IPS-11a (cell line): Measurements from ENCODE around the gene UBE2O.

ENCODE experiments used
- H3K4me3 ChIP-seq: one replicate; pipeline ENCODE4 v1.5.1; 2013; ENCODE audit warnings: low read depth, low read length, control low read depth

Gene UBE2O

DNA sequence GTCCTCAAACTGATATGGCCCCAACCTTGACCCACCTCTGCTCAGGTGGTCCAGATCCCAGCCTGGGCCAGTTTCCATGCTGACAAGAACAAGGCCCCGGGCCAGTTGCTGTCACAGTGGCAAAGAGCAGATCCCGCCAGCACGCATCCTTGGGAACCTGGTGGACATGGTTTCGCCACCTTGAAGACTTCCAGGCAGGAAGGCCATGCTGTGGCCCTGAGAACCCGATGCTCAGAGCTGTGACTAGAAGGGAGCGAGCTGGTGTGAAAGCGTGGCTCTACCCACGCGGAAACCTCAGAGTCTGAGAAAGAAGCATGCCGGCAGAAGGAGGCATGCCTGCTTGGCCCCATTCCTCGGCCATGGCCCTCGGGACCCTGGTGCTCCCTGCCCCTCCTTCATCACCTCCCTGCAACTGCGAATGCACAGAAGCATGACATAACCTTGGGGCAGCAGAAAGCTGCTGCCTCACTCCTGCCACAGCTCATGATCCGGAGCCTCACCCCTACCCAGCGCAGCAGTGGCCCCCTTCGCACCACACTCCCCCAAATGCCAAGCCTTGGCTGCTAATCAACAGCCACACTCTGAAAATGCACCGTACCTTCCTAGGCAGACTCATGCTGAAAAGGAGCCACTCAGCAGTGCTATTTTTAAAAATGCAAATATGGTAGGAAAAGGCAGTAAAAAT lies 33.2 kb downstream of the UBE2O start:
- H3K4me3 ChIP-seq: no peak overlapping the region

DNA sequence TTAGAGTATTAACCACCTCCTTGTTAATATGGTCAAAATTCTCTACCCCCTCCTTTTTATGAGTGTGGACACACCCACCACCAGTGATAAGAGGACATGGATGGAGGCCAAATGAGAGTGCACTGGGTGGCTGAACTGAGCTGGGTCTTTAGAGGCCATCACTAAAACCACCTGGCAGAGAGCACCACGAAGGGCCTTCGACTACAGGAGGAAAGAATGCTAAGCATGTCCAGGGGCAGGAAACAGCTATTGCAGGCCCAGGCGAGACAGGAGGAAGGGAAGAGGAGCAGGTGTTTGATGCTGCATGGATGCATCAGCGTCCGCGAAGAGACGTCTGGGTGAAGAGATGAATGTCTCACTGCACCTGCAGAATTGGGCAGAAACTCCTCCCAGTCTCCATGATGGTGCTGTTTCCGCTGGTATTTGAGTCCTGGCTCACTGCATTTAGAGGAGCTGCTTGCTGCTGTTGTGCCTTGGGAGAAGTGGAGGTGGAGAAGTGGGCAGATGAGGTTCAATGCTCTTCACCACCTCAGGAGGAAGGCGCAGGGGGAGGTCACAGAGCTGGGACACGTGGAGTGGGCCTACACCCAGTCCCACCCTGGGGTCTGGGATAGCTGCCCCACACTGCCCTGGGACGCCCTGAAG lies 35.3 kb downstream of the UBE2O start:
- no peak overlapping the region for H3K4me3 ChIP-seq

DNA sequence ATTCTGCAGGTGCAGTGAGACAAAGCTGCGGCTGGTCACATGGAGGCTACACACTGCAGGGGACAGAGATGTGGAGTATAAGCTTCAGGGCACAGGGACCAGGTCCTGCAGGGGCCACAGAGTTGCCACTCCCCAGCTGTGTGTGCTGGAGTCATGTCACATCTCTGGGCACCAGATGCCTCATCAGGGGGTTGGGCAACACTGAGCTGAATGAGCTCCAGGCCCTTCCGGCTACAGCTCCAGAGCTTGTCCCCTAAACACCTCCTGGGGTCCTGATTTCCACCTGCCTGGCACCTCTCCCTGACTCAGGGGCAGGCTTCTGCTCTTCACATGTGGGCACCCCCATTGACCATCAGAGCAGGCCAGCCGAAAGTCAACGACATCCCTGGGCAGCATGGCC lies 36.1 kb downstream of the UBE2O start:
- no peak overlapping the region for H3K4me3 ChIP-seq

DNA sequence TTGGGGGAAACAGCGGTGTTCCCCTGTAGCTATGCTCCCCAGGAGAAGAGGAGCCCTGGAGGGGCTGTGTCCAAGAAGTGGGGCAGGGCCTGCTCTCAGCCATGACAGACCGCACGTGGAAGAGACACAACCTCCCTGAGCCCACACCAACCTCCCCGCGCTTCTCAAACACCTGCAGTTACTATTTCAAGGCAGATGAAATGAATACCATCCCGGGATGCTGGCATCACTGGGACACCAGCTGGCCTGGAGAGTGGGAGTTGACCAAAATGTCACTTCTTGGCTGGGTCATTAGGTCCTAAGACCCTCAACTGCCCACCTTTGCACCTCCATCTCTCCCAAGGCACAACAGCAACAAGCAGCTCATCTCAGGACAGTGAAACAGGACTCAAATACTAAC lies 36.5 kb downstream of the UBE2O start:
- H3K4me3 ChIP-seq: no peak overlapping the region

DNA sequence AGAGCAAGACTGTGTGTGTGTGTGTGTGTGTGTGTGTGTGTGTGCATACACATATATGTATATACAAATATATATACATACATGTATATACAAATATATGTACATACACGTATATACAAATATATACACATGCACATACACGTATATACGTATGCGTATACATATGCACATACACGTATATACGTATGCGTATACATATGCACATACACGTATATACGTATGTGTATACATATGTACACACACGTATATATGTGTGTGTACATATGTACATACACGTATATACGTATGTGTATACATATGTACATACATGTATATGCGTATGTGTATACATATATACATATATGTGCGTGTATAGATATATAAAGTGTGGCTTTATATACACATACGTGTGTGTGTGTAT lies 37.2 kb downstream of the UBE2O start:
- H3K4me3 ChIP-seq: no peak overlapping the region

DNA sequence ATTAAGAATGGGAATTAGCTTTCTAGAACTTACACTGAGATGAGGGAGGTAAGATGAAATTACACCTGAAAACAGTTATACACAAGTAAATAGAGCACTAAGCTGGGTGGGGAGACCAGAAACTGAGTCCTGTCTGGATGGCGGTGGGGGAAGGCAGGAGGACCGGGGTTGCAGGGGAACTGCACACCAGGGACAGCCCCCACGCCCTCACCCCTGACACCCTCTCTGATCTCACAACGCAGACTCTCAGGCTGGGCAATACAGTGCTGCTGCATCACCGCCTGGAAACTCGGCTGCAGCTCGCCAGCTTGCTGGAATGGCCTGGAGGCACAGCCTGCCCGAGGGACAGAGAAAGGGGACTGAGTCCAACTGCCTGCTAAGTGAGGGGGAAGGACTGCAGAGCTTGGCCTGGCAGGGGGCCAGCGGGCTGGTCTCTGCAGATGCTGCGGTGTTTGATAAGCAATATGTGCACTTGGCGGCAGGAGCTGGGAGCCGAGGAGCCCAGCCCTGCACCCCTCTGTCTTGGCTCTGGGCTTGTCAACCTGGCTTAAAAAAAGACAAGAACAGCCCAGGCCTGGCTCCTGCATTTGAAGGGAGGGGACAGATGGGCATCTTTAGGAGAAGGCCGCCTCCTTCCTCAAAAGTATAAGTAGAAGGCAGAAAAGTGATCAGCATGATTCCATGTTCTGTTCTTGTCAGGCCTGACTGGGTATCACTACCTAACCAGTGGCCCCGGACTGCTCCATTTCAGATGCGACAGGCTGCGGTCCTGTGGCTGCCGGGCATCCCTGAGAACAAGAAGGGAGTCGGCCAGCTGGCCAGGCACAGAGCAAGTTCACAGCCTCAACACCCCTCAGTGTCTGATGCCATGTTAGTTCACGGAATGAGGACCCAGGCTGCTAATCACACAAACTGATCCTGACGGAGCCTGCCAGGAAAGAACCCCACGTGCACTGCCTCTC lies 38.3 kb downstream of the UBE2O start:
- H3K4me3 ChIP-seq: no peak overlapping the region

DNA sequence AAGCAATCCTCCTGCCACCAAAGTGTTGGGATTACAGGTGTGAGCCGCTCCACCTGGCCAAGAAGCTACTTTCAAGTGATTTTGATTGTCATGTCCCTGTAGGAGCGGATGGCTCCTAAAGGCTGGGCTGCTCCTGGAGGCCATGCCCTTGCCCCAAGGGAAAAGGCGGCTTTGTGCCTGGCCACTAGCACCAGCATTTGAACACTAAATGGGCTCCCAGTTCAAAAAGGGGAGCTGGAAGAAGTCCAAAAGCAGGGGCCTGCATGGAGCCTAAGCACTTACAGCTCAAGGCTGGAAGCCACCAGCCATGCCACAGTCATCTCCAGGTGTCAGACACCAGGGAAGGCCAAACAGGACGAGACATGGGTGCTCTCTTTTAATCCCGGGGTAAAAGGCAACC lies 41.7 kb downstream of the UBE2O start:
- no peak overlapping the region for H3K4me3 ChIP-seq

DNA sequence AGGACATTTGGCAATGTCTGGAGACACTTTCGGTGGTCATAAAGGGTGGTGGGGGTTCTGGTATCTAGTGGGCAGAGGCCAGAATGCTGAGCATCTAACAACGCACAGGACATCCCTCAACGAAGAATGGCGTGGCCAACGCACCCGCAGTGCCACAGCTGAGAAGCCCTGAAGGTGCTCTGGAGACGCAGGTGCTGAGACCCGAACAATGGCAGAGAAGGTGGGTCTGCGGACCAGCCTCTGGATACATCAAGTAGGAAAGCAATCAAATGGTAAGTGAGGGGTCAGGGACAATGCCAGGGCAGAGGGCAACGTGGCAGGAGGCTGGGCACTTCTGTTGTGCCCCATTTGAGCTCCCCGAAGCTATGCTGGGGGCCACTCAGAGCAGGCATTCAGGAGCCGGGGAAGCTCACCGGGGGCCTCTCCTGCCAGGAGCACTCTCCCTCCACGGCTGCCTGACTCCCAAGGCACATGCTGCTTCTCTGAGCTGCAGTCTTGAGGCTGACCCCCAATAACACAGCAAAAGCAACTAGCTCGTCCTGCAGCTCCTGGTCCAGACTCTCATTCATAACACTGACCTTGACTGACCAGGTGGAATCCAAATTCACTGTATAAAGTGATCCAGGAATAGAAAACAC lies 42.5 kb downstream of the UBE2O start:
- H3K4me3 ChIP-seq: no peak overlapping the region

DNA sequence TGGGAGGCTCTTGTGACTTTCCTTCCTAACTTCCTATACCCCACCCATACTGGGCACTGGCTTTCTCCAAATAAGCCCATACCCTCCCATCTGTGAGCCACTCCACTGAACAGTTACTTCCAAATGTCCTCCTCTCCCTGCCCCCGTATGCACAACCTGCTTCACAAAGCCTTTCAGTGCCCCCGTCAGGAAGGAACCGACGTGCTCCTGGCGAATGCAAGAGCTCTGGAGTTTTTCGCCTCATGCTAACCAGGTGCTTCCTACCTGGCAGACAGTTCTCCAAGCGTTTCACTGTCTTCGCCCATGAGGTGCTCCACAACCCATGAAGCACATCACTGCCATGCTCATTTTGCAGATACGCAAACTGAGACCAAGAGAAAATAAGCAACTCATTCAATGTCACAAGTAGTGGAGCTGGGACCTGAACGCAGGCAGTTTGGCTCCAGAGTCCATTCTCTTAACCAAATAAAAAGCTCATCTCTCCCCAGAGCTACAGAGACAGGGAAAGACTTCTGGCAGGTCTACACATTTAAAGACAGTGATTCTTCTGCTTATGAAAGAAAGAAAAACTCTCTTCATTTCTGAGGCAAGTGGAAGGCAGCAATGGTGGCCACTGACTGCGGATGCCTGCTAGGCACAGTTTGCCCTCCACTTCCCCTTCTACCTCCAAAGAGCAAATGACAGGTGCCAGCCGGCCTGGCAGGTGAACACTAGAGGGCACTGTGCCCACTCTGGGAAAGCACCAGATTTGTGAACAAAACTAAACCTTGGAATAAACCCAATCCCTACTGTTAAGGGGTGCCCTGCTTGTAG lies 44.7 kb downstream of the UBE2O start:
- H3K4me3 ChIP-seq: no peak overlapping the region

DNA sequence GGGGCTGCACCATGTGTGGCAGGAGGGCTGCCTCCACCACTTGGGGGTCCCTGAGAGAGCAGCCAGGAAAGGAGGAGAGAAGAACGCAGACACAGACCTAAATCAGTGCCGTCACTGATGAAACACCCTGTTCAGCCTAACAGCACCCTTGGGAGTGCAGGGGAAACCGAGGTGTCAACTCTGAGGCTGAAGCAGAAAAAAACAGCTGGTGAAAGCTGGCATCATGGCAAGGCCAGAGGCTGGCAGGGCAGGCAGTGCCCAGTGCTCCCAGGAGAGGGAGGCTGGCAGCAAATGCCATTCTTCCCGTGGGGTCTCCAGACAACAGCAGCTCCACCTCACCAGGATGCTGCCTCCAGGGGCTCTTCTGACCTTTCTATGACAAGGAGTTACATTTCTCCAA lies 45.4 kb downstream of the UBE2O start:
- H3K4me3 ChIP-seq: no peak overlapping the region

DNA sequence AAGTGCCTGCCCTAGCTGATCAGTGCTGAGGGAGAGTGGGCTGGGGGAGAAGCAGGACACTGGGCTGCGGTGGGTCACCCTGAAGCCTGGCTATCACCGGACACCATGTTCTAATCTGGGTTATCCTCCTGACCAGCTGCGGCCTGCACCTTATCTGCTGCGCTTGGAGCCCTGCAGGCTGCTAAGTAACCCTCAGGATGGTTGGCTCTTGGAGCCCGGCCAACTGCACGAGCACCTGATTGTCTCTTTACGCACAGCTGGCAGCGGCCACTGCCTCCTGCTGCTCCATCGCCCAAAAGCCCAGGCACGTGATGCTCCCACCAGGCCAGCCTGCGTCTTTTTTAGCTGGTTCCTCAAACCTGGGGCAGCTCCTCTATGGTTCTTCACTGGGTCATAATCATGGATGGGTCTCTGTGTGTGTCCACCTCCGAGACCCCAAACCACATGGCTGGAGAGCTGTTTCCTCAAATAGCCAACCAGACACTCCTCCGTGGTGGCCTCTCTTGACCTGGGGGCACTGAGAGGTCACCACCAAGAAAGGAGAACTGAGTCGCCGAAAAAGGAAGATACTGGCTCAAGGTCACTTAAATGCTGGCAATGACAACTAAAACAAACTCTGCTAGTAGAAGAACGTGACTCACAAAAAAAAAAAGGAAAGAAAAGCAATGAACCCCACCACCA lies 46.8 kb downstream of the UBE2O start:
- no peak overlapping the region for H3K4me3 ChIP-seq

DNA sequence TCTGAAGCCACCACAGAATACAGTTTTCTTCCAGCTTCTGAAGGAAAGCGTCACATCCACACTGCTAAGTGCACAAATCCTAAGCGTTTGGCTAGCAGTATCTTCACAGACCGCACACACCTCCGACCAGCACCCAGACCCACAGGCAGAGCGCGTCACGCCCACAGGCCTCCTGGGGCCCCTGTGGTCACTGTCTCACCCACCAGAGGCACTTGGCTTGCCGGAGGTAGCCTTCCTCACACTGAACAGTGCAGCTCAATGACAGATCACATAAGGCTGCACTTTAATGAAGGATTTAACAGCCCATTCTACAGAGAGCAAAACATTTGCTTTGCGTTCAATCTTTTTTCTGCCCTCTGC lies 47.4 kb downstream of the UBE2O start:
- no peak overlapping the region for H3K4me3 ChIP-seq

DNA sequence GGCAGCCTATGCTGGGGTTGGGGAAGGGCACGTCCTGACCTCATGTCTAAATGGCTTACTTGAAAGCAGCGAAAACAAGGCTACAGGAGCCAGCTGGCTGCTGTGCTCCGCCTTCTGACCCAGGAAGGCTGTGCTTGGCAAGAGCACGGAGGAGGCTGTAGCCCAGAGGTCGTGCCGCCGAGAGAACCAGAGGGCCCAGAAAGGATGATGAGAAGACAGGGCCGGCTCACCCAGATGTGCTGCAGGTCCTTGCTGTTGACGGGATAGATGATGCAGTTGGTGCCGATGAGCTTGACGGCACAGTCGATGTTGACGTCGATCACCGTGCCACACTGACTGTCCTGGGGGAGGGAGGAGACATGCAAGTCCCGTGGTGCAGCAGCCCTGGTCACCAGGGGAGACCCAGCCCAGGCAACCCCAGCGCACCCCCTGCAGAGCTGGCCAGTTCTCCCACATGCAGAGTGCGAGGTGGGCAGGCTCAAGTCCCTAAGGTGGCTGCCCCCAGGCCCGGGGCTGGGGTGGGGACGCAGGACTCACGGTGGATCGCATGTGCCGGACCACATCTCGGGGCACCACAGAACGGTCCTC lies 47.9 kb downstream of the UBE2O start:
- no peak overlapping the region for H3K4me3 ChIP-seq

DNA sequence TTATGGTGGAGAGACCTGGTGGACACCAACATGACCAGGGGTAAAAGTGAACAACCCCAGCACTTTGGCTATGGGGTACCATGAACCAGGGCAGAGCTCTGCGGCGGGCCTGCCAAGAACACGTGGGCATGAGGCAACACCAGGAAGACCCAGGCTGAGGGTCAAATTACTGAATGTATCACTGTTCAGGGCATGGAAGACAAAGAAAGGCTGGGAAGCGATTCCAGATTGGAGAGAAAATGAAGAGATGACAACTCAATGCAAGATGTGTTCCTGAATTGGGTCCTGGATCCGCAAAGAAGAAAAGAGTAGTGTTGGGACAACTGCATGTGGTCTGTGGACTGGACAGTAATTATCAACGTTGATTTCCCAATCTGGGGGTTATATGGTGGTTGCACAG lies 48.7 kb downstream of the UBE2O start:
- H3K4me3 ChIP-seq: no peak overlapping the region

DNA sequence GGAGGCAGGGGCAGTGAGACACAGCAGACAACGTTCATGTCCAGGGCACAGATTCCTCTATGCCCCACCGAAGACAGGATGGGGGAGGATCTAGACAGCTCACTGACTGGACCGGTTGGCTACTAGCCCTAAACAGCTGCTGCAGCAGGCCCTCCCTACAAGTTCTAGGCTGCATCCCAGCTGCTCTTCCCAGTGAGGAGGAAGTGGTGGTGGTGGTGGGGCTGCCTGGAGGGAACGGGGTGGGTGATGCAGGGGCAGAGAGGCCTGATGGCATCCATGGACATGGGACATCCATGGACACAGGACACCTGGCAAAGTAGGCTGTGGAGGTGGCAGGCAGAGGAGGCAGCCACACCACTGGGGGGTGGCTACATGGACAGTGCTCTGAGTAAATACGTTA lies 50.2 kb downstream of the UBE2O start:
- H3K4me3 ChIP-seq: no peak overlapping the region

DNA sequence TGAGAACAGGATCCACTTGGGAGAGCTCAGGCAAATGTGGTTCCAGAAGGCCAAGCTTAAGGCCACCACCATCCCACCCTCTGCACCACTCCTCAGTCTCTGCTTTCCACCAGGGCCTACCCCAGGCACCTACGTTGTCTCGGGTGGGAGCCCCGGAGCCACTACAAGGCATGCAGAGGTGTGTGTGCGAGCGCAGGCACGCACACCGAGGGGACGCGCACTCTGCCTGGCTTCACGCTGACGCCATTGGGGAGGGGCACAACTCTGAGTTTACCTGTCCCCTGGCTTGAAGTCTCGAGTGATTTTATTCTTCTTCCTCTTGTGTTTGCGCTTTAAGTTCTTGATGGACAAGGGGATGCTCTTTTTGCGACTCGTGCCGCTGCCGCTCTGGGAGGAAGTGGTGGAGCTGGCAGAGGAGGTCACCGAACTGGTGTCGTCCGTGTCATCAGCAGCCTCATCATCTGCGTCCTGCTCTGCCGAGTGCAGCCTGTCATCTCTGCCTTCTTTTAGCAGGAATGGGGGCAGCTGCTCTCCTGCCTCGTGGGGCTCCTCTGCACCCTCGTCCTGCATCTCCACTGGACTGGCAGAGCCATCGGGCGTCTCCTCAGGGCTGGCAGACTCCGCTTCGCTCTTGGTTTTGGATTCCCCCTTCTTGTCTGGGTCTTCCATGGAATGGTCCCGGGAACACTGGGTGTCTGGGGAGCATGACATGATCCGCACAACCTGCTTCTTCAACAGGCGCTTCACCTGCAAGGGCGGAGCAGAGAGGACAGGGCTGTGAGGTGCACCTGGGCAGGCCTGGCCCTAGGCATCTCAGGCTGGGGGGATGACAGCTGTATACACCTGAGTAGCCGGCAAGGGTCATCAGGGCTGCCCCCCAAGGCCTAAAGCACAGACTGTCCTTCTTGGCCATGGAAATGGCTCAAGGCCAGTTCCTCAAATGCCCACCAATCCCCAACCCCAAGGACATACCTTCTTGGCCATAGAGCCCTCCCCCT lies 53.5 kb downstream of the UBE2O start:
- H3K4me3 ChIP-seq: no peak overlapping the region

DNA sequence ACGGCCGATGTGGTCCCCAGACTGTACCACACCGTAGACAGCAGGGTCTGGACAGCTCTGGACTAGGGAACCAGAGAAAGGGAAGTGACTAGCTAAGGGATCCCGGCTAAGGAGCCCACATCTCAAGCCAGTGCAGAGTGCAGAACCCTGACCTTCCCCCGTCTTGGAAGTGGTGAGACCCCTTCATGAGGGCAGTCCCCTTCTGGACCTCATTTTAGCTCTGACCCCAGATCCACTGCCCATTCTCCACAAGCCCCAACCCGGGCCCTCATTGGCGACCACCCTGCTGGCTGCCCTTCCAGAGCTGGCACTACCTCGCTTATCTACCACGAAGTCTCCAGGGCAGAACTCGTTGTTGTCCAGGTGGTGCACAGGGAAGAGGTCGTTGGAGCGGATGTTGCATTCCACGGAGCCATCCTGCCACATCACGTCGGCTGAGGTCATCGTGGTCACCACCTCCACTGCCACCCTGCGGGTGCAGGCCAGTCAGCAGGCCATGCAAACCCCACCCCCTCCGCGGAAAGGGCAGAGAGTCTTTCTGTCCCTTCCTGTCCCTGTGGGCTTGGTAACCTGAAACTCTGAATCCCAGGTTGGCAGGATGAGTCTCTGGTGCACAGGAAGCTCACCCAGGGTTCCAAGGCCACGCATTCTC lies 54.3 kb downstream of the UBE2O start:
- no peak overlapping the region for H3K4me3 ChIP-seq
